DOHH2 (cell line): Measurements from ENCODE around the gene ASTN1.

Experiments used
- H3F3A ChIP-seq: fragments of 200-600 bp; sonication (generic), shearing (Covaris generic); 2 replicates; pipeline ENCODE4 v1.6.0; 2016; ENCODE audit warnings: antibody characterized with exemption, mild to moderate bottlenecking; ENCODE audit not compliant: control insufficient read depth, insufficient read depth
- H3K27ac ChIP-seq: fragments of 200-600 bp; sonication (generic); 2 replicates; pipeline ENCODE4 v1.5.1; 2014; ENCODE audit warnings: low read depth, mild to moderate bottlenecking, low read length, moderate library complexity
- H3K27me3 ChIP-seq: fragments of 200-600 bp; sonication (generic); 2 replicates; pipeline ENCODE4 v1.6.1; 2014; ENCODE audit warnings: mild to moderate bottlenecking, low read length, mixed read lengths; ENCODE audit not compliant: control insufficient read depth
- H3K36me3 ChIP-seq: fragments of 200-600 bp; sonication (generic); 2 replicates; pipeline ENCODE4 v1.6.1; 2014; ENCODE audit warnings: mild to moderate bottlenecking, low read length, moderate library complexity, mixed read lengths; ENCODE audit not compliant: control insufficient read depth
- H3K4me1 ChIP-seq: fragments of 200-600 bp; sonication (generic); 2 replicates; pipeline ENCODE4 v1.6.1; 2014; ENCODE audit warnings: mild to moderate bottlenecking, low read length, mixed read lengths; ENCODE audit not compliant: control insufficient read depth
- H3K4me2 ChIP-seq: fragments of 200-600 bp; sonication (generic); 2 replicates; pipeline ENCODE4 v1.6.0; 2014; ENCODE audit warnings: mild to moderate bottlenecking, low read length, moderate library complexity
- H3K4me3 ChIP-seq: fragments of 200-600 bp; sonication (generic); 2 replicates; pipeline ENCODE4 v1.5.1; 2014; ENCODE audit warnings: mild to moderate bottlenecking, low read length, mixed read lengths
- H3K79me2 ChIP-seq: fragments of 200-600 bp; sonication (generic); 2 replicates; pipeline ENCODE4 v1.6.1; 2014; ENCODE audit warnings: mild to moderate bottlenecking, low read length, mixed read lengths; ENCODE audit not compliant: control insufficient read depth
- H3K9me2 ChIP-seq: fragments of 200-600 bp; sonication (generic); replicated peaks from 2 replicates; pipeline ENCODE4 v1.6.1; 2014; ENCODE audit warnings: mild to moderate bottlenecking, low read length, mixed read lengths; ENCODE audit not compliant: control insufficient read depth
- H3K9me3 ChIP-seq: fragments of 200-600 bp; sonication (generic); 2 replicates; pipeline ENCODE4 v1.6.1; 2014; ENCODE audit warnings: antibody characterized with exemption, low read length, mixed read lengths; ENCODE audit not compliant: control insufficient read depth, insufficient read depth
- H4K20me1 ChIP-seq: fragments of 200-600 bp; sonication (generic); 2 replicates; pipeline ENCODE4 v1.6.0; 2014; ENCODE audit warnings: low read depth, mild to moderate bottlenecking, antibody characterized with exemption, low read length, moderate library complexity; ENCODE audit not compliant: control insufficient read depth, insufficient read depth
- EZH2phosphoT487 ChIP-seq: fragments of 200-600 bp; sonication (generic); IDR thresholded peaks from 2 replicates; pipeline ENCODE4 v1.6.1; 2017; ENCODE audit warnings: borderline replicate concordance, mild to moderate bottlenecking, antibody characterized with exemption, low read length, moderate library complexity, mixed read lengths
- TF ChIP-seq, protein P1 (sequence below): fragments of 200-600 bp; sonication (generic); IDR thresholded peaks from one replicate; pipeline ENCODE4 v1.5.1; 2014; ENCODE audit warnings: antibody characterized with exemption, mild to moderate bottlenecking, low read depth, low read length; ENCODE audit not compliant: poor library complexity, severe bottlenecking

Gene ASTN1

GRCh38 chr1:177164380-177165068 is at the start of gene ASTN1:
Gene ASTN1 (minus strand): TSS chr1:177164712. CDS start chr1:177164676, 36 bp downstream.
- H3K27ac ChIP-seq: no peak within 1 kb of the TSS
- H3K9me2 ChIP-seq: no peaks in the 10 kb centered on the region
- no peak for TF ChIP-seq EZH2phosphoT487
- TF ChIP-seq, protein P1, sequence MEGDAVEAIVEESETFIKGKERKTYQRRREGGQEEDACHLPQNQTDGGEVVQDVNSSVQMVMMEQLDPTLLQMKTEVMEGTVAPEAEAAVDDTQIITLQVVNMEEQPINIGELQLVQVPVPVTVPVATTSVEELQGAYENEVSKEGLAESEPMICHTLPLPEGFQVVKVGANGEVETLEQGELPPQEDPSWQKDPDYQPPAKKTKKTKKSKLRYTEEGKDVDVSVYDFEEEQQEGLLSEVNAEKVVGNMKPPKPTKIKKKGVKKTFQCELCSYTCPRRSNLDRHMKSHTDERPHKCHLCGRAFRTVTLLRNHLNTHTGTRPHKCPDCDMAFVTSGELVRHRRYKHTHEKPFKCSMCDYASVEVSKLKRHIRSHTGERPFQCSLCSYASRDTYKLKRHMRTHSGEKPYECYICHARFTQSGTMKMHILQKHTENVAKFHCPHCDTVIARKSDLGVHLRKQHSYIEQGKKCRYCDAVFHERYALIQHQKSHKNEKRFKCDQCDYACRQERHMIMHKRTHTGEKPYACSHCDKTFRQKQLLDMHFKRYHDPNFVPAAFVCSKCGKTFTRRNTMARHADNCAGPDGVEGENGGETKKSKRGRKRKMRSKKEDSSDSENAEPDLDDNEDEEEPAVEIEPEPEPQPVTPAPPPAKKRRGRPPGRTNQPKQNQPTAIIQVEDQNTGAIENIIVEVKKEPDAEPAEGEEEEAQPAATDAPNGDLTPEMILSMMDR: no peak
- no peaks in the 10 kb centered on the region for H3K79me2 ChIP-seq
- no peak within 1 kb of the TSS for H3K4me3 ChIP-seq
- no peaks in the 10 kb centered on the region for H3F3A ChIP-seq
- no peaks in the 10 kb centered on the region for H3K36me3 ChIP-seq
- no peaks in the 10 kb centered on the region for H4K20me1 ChIP-seq
- no peaks in the 10 kb centered on the region for H3K27me3 ChIP-seq
- H3K9me3 ChIP-seq: no peaks in the 10 kb centered on the region
- no peaks in the 10 kb centered on the region for H3K4me1 ChIP-seq
- H3K4me2 ChIP-seq: no peak within 1 kb of the TSS

- Histone ChIP-seq H3K9me3 (no peaks in the 10 kb centered on the region), H3F3A (no peaks in the 10 kb centered on the region), H3K4me2 (no peak overlapping the region), H3K79me2 (no peaks in the 10 kb centered on the region), H3K4me3 (no peak overlapping the region), H3K27ac (no peak overlapping the region), H3K9me2 (no peaks in the 10 kb centered on the region), H4K20me1 (no peaks in the 10 kb centered on the region), H3K4me1 (no peaks in the 10 kb centered on the region), H3K27me3 (no peaks in the 10 kb centered on the region), H3K36me3 (no peaks in the 10 kb centered on the region)
- TF ChIP-seq EZH2phosphoT487: no peak
- TF ChIP-seq, protein P1: no peak
These were observed 46.7 kb upstream of the ASTN1 start for GRCh38 chr1:177211231-177211630.

DNA sequence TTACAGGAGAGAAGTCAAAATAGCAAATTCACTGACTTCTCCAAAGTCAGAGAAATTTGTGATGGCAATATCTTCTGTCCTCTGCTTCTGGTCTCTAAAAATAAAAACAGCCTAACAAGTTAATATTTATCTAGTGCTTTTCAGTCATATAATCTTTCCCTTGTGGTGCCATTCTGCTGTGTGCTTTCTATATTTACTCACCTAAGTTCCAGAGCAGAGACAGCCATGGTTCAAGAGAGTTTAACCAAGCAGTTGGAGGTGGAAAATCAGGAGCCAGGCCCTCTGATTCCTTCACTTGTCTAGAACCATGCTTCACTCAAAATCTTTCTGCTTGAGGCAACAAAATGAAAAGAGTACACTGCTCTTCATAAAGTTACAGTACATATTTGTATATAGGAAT is 45.6 kb upstream of the ASTN1 start:
- Histone ChIP-seq H3K4me2 (no peak overlapping the region), H3K36me3 (no peaks in the 10 kb centered on the region), H4K20me1 (no peaks in the 10 kb centered on the region), H3K9me2 (no peaks in the 10 kb centered on the region), H3K79me2 (no peaks in the 10 kb centered on the region), H3K4me3 (no peak overlapping the region), H3K27ac (no peak overlapping the region), H3K9me3 (no peaks in the 10 kb centered on the region), H3F3A (no peaks in the 10 kb centered on the region), H3K27me3 (no peaks in the 10 kb centered on the region), H3K4me1 (no peaks in the 10 kb centered on the region)
- TF ChIP-seq EZH2phosphoT487: no peak
- TF ChIP-seq, protein P1: no peak
